Subcutaneous preadipocyte (primary cell): ENCODE data around the gene MTRFR. TPM values are rescaled to one million over a fixed set of nuclear protein-coding genes. Genes with fewer than 3 reads are reported as not detected.

Experiments used
- small RNA-seq: library from RNA; depleted of rRNA; stranded (forward); fragments of <200 nt; gene quantifications from one replicate; pipeline ENCODE3, GENCODE V24; 2012
- total RNA-seq: library from RNA; depleted of rRNA; stranded (reverse); fragments of >200 nt; gene quantifications from 2 replicates; pipeline ENCODE4 v1.2.3, GENCODE V29; 2012

Gene MTRFR
- 4.8 and 7.2 TPM in 2 replicates for total RNA-seq

DNA sequence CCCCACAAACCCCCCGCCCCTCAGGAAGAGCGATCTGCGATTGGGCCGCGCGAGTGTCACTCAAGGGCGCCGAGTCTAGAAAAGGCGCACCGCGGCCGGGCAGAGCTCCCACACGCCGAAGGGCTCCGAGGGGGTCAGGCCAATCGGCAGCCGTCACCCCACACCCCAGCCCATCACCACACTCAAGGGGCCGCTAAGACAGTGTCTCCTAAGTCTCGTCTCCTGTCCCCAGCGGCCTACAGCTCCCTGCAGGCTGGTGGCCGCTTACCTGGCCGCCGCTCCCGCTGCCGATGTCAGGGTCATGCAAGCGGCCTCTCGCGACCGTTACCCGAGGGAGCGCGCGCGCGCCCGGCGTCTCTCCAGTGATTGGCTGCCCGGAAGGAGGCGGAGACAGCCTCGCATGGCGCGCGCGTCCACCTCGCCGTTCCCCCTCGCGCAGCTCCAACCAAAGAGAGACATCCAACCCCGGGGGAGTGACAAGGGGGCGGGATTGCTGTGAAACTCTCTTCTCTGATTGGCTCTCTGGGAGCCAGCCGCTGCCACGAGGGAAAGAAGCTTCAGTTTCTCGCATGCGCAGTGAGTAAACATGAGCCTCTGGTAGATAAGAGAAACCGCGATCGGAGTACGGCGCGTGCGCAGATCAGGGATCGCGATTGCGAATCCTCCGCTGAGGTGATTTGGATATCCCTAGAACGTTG is at the start of gene MTRFR, which contains the start of gene MPHOSPH9:
Gene MTRFR, plus strand, starts transcription at position 630 of the 698 bp plus-strand sequence. CDS start 20,239 bp downstream, outside the sequence.
Gene MPHOSPH9, minus strand, starts transcription at position 335 of the 698 bp plus-strand sequence. CDS start 2,777 bp downstream, outside the sequence.

Small RNA genes lying within 50 kb of the gene (small RNA-seq; reads per million reads assigned to genes)
- gene RNA5SP375 = not detected

Other genes with a start within 250 kb of the MTRFR start
- 4.0 and 8.8 TPM in 2 replicates for gene PITPNM2, start 82.3 kb upstream of the MTRFR start, total RNA-seq
- gene MPHOSPH9, start 295 bp upstream of the MTRFR start, total RNA-seq = 34.9 and 55.7 TPM in 2 replicates
- 127 and 153 TPM in 2 replicates for gene CDK2AP1, start 38.4 kb downstream of the MTRFR start, total RNA-seq
- gene SBNO1, start 131.4 kb downstream of the MTRFR start, total RNA-seq = 19.5 and 33.4 TPM in 2 replicates
- 40.1 and 55.5 TPM in 2 replicates for gene KMT5A, start 150.7 kb downstream of the MTRFR start, total RNA-seq
- gene RILPL2, start 203.2 kb downstream of the MTRFR start, total RNA-seq = 2.9 and 3.5 TPM in 2 replicates
- 7.7 and 13.1 TPM in 2 replicates for gene SNRNP35, start 224.7 kb downstream of the MTRFR start, total RNA-seq